GM18909 (cell line): ENCODE data around the gene NR4A3.
"Not testable (repeated sequence)": the region's sequence is repeated elsewhere in the genome, so short reads cannot be mapped to it uniquely, and the experiment has no call there.

Experiments used
- ATAC-seq: cut with Tn5 transposase; IDR thresholded peaks from one replicate; pipeline ENCODE4 v1.9.1; 2021; ENCODE audit warnings: mild to moderate bottlenecking; ENCODE audit not compliant: unreplicated experiment, poor library complexity

The NR4A3 gene

DNA sequence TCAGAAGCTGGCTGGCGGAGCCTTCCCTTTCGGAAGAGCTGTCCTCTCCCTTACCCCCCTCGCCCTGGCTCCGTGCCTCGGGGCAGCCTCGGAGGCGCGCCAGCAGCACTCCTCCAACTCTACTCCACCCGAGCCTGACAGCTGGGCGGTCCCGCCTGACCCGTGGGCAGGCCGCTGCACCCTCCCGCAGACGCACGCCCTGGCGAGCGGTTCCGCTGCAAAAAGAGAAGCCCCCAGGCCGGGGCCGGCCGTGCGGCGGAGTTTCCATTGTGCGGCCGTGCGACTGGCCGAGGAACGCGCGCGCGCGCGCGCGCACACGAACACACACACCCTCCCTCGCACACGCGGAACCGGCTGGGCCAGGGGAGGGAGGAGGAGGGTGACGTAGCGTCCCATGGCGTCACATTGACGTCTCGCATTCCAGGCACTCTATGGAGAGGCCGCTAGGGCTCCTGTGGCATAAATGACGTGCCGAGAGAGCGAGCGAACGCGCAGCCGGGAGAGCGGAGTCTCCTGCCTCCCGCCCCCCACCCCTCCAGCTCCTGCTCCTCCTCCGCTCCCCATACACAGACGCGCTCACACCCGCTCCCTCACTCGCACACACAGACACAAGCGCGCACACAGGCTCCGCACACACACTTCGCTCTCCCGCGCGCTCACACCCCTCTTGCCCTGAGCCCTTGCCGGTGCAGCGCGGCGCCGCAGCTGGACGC lies at the start of gene NR4A3:
Gene NR4A3, plus strand, starts transcription at position 490 of the 713 bp plus-strand sequence. CDS start 6,158 bp downstream, outside the sequence.
- peak; percentile 39 for ATAC-seq

GRCh38 chr9:99773468-99774138 lies 48.1 kb upstream of the NR4A3 start:
- no peak for ATAC-seq

DNA sequence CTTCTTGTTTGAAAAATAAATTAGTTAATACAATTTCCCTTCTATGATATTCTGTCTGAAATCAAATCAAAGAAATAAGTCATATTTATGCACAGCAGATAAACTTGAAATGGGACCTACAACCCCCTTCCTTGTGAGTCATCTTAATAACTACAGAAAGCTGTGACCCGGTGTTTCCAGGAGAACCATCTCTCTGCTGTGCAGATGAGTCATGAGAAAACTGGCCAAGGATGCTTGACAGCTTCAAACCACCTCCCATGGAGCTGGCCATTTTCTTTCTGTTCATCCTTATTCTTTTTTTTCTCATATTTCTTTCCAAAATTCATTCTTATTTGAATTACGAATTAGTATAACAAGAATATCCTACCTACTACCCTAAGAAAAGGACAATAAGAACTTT lies 43.4 kb upstream of the NR4A3 start:
- ATAC-seq = no peak

- ATAC-seq = no peak
Observed at GRCh38 chr9:99778836-99779235, 42.8 kb upstream of the NR4A3 start.

GRCh38 chr9:99779277-99779676 lies 42.4 kb upstream of the NR4A3 start:
- ATAC-seq = no peak

GRCh38 chr9:99782349-99782748 lies 39.3 kb upstream of the NR4A3 start:
- not testable (repeated sequence) for ATAC-seq

- no peak for ATAC-seq
Observed at GRCh38 chr9:99782962-99783718, 38.5 kb upstream of the NR4A3 start.

DNA sequence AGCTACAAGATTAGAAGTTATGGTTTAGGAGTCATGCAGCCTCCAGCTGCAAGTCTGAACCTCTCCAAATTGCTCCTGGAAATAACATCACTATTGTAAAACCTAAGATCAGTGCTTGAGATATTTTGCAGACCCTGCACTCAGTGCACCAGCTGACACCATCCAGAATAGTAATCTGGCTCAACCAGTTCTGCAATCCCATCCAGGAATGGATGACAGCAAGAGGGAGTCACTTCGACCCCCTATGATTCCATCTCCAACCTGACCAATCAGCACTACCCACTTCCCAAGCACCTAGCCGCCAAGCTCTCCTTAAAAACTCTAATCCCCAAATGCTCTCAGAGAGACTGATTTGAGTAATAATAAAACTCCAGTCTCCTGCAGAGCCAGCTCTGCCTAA lies 37.9 kb upstream of the NR4A3 start:
- no peak for ATAC-seq

- no peak for ATAC-seq
Observed at GRCh38 chr9:99785010-99785590, 36.6 kb upstream of the NR4A3 start.

DNA sequence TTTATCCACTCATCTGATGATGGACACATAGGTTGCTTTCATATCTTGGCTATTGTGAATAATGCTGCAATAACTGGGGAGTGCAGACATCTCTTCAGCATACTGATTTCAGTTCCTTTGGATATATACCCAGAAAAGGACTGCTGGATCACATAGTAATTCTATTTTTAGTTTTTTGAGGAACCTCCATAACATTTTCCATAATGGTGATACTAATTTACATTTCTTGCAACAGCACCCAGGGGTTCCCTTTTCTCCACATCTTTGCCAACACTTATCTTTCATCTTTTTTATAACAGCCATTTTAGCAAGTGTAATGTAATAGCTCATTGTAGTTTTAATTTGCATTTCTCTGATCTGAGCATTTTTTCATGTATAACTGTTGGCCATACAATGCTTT lies 34.1 kb upstream of the NR4A3 start:
- ATAC-seq = no peak

DNA sequence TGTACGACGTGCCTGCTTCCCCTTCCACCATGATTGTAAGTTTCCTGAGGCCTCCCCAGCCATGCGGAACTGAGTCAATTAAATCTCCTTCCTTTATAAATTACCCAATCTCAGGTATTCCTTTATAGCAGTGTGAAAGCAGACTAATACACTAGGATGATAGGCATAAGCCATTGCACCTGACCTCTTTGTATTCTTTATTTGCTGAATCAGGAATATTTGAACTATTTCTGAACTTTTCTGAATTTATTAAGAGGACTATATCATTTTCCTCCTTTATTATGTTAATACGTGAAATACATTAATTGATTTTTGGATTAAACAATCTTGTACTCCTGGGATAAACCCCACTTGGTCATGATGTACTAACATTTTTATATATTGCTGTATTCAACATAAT lies 28.2 kb upstream of the NR4A3 start:
- no peak for ATAC-seq

GRCh38 chr9:99796231-99796630 lies 25.5 kb upstream of the NR4A3 start:
- no peak for ATAC-seq

- ATAC-seq = no peak
Observed at GRCh38 chr9:99801775-99802174, 19.9 kb upstream of the NR4A3 start.

- no peak for ATAC-seq
Observed at GRCh38 chr9:99803694-99804093, 18.0 kb upstream of the NR4A3 start.

DNA sequence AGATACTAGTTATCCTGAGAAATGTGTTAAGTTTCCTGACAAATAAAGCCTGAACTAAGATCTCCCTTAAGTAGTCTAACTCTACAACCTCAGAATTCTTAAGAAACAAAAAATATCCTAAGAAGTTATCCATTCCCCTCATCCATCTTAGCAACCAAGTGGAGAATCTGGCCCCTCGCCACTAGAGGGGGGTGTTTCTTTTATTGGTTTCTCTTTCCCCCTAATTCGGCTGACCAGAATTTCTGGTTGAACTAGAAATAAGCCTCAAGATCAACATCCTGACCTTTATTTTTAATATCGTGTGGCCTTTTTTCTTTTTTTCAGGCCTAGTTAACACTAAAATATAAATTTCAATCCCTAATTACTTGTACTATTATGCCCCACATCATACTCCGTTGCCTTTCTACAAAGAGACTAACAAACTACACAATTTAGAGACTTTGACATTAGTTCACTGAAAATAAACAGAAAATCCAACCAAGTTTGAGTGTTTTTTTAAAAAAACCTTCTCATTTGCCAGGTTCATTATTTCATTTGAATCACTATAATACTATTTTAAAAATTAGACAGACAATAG lies 14.3 kb upstream of the NR4A3 start:
- peak; percentile 59 for ATAC-seq

DNA sequence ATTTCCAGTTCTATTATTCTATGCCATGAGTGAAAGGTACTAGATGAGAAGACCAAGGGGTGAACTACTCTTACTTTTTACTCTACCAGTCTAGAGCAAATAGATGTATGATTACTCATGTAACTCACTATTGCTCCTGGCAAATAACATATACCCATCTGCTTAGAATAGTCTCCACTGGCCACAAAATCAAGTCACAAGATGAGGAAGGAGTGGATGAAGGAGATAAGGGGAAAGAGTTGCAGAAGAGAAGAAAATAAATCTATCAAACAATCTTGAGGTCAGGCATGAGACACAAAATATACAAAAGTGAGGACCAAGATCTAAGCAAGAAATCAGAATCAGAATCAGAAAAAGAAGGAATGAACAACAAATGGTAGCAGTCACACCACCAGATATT lies 13.7 kb upstream of the NR4A3 start:
- no peak for ATAC-seq

GRCh38 chr9:99808454-99808853 lies 13.2 kb upstream of the NR4A3 start:
- no peak for ATAC-seq

DNA sequence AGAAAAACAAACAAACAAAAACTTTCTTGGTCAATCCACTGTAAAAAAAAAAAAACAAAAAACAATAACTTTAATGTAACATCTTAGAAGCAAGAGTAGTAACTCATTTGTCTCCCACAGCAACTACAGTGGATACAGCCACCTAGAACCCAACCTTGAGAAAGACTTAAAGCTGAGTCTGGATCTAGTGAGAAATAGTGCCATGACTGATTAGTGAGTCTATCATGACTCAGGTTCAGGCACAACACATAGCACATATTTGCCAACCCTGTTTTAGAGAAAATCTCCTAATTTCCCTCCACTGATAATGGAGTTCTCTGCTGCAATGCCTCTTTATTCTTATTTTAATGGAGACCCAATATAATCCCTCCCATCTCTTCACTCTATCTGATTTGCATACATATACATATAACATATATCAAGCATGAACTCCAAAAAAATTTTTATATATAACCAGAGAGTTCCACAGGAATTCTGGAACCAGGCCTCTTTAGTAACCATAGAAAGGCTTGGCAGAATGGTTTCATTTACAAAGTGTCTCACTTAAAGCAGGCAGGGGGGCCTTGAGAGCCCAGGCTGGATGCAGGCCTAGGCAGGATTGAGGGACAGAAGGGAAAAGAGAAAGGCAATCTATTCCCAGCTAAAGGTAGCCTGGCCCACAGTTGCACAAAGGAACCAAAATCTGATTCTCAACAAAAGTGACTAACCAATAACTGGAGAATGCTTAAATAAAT lies 11.9 kb upstream of the NR4A3 start:
- no peak for ATAC-seq

GRCh38 chr9:99811172-99811571 lies 10.5 kb upstream of the NR4A3 start:
- ATAC-seq = no peak
